ENCODE results near the gene PNISR. TPM values are rescaled to one million over a fixed set of nuclear protein-coding genes. Genes with fewer than 3 reads are reported as not detected.

PNISR gene
- polyA plus RNA-seq, 1 of the 3 experiments (the other 2 are of a cell fraction) = 39.1 TPM

- no peaks in the 10 kb centered on the region for H3K27me3 ChIP-seq (ENCODE audit: insufficient read depth)
- WGBS (ENCODE audit: low lambda C conversion rate) = 86% methylated on average over 9 of the region's 9 CpGs
- no peak for TF ChIP-seq JUND (IDR thresholded peaks at IDR 0.05)
- TF ChIP-seq TEAD4 (IDR thresholded peaks at IDR 0.05; ENCODE audit: borderline replicate concordance, insufficient read depth) = no peak
- no peak for TF ChIP-seq YY1 (IDR thresholded peaks at IDR 0.05; ENCODE audit: low read depth)
- TF ChIP-seq ELF1 (IDR thresholded peaks at IDR 0.05) = no peak
- TF ChIP-seq EP300 (IDR thresholded peaks at IDR 0.05; ENCODE audit: borderline replicate concordance in 1 of 2, low read depth in 1 of 2, low read length in 1 of 2) = no peak
- no peak for TF ChIP-seq MEF2A (IDR thresholded peaks at IDR 0.05; ENCODE audit: borderline replicate concordance, low read depth)
- TF ChIP-seq IRF3 (IDR thresholded peaks at IDR 0.05; ENCODE audit: low read depth, low read length) = no peak
- TF ChIP-seq CTCF (IDR thresholded peaks at IDR 0.05) = no peak
- TF ChIP-seq USF2 (IDR thresholded peaks at IDR 0.05; ENCODE audit: borderline replicate concordance, low read depth, low read length) = no peak
- no peak overlapping the region for H3K9ac ChIP-seq
- peaks cover 100% of the 10 kb centered on the region for H3K79me2 ChIP-seq (ENCODE audit: insufficient read depth)
- H3K36me3 ChIP-seq (replicated peaks in 1 of 2; ENCODE audit: control insufficient read depth in 1 of 2, insufficient read depth in 2 of 2, low read length in 1 of 2) = peaks cover 39 to 47% of the 10 kb centered on the region in 2 experiments
- no peaks in the 10 kb centered on the region for H3K9me2 ChIP-seq
- CTCF ChIA-PET = interaction anchor here (0.7 to 1.3 kb wide), 2 partner anchors 14 to 95 kb away, joined by 3 read pairs; no protein-coding TSS in a partner anchor
- H3K9me3 ChIP-seq = no peaks in the 10 kb centered on the region
- no peak overlapping the region for H3K27ac ChIP-seq (ENCODE audit: low read depth in 2 of 2, low read length in 1 of 2)
- no peak overlapping the region for H3K4me3 ChIP-seq (ENCODE audit: low read depth in 2 of 2, low read length in 1 of 2)
- DNase-seq = no peak
- H2AFZ ChIP-seq (ENCODE audit: low read depth) = no peak overlapping the region
- H4K20me1 ChIP-seq (ENCODE audit: insufficient read depth) = peaks cover 93% of the 10 kb centered on the region
- H3F3A ChIP-seq (replicated peaks; ENCODE audit: insufficient read depth) = no peaks in the 10 kb centered on the region
- H3K4me2 ChIP-seq = no peak overlapping the region
- peaks cover 5 to 8% of the 10 kb centered on the region in 2 experiments; a peak in 3 of 4 replicates for H3K4me1 ChIP-seq (ENCODE audit: control insufficient read depth in 1 of 2, insufficient read depth in 2 of 2, low read depth in 1 of 2, low read length in 1 of 2)
- POLR2A ChIA-PET = interaction anchor here (0.7 kb wide), 1 partner anchor 24 kb away, joined by 3 read pairs; no protein-coding TSS in a partner anchor
These were observed 8.0 kb downstream of the PNISR start for GRCh38 chr6:99416892-99417767.

- Histone ChIP-seq H3K9me2 (no peaks in the 10 kb centered on the region), H3K4me3 (ENCODE audit: low read depth in 2 of 2, low read length in 1 of 2) (no peak overlapping the region), H4K20me1 (ENCODE audit: insufficient read depth) (peaks cover 92% of the 10 kb centered on the region), H2AFZ (ENCODE audit: low read depth) (no peak overlapping the region), H3K27ac (ENCODE audit: low read depth in 2 of 2, low read length in 1 of 2) (no peak overlapping the region), H3K9ac (no peak overlapping the region), H3F3A (replicated peaks; ENCODE audit: insufficient read depth) (no peaks in the 10 kb centered on the region), H3K36me3 (replicated peaks in 1 of 2; ENCODE audit: control insufficient read depth in 1 of 2, insufficient read depth in 2 of 2, low read length in 1 of 2) (peaks cover 39 to 51% of the 10 kb centered on the region in 2 experiments), H3K4me1 (ENCODE audit: control insufficient read depth in 1 of 2, insufficient read depth in 2 of 2, low read depth in 1 of 2, low read length in 1 of 2) (peaks cover 2 to 12% of the 10 kb centered on the region in 2 experiments; a peak in 3 of 4 replicates), H3K27me3 (ENCODE audit: insufficient read depth) (no peaks in the 10 kb centered on the region), H3K79me2 (ENCODE audit: insufficient read depth) (peaks cover 100% of the 10 kb centered on the region), H3K4me2 (no peak overlapping the region), H3K9me3 (no peaks in the 10 kb centered on the region)
- ChIA-PET POLR2A (interaction anchor here (0.7 kb wide), 1 partner anchor 23 kb away, joined by 3 read pairs; no protein-coding TSS in a partner anchor), CTCF (interaction anchor here (1.3 to 1.7 kb wide), 2 partner anchors 9 to 96 kb away, joined by 3 to 7 read pairs; no protein-coding TSS in a partner anchor)
- DNase-seq = no peak
- WGBS (ENCODE audit: low lambda C conversion rate) = 72% methylated on average over 2 of the region's 2 CpGs
- TF ChIP-seq MAX (IDR thresholded peaks at IDR 0.05; ENCODE audit: low read depth) (no peak), GATA2 (CRISPR knock-in tag; IDR thresholded peaks at IDR 0.05) (no peak), NRF1 (IDR thresholded peaks at IDR 0.05; ENCODE audit: low read depth, low read length) (no peak), EZH2phosphoT487 (IDR thresholded peaks at IDR 0.05; ENCODE audit: borderline replicate concordance, low read depth) (no peak), EP300 (IDR thresholded peaks at IDR 0.05; ENCODE audit: borderline replicate concordance in 1 of 2, low read depth in 1 of 2, low read length in 1 of 2) (no peak), ZBTB33 (IDR thresholded peaks at IDR 0.05; ENCODE audit: borderline replicate concordance, low read depth) (no peak), USF2 (IDR thresholded peaks at IDR 0.05; ENCODE audit: borderline replicate concordance, low read depth, low read length) (no peak), SIN3A (IDR thresholded peaks at IDR 0.05; ENCODE audit: borderline replicate concordance, low read depth, low read length) (no peak), CHD2 (IDR thresholded peaks at IDR 0.05; ENCODE audit: low read length, partially characterized antibody) (no peak), FOXM1 (IDR thresholded peaks at IDR 0.05; ENCODE audit: low read depth) (no peak)
These were observed 8.9 kb downstream of the PNISR start for GRCh38 chr6:99416226-99416625.
